HG03571 (cell line): ENCODE measurements around the gene SLC22A9.

Source experiments
- ATAC-seq: cut with Tn5 transposase; IDR thresholded peaks from one replicate; pipeline ENCODE4 v1.9.1; 2021; ENCODE audit not compliant: unreplicated experiment

The SLC22A9 gene

DNA sequence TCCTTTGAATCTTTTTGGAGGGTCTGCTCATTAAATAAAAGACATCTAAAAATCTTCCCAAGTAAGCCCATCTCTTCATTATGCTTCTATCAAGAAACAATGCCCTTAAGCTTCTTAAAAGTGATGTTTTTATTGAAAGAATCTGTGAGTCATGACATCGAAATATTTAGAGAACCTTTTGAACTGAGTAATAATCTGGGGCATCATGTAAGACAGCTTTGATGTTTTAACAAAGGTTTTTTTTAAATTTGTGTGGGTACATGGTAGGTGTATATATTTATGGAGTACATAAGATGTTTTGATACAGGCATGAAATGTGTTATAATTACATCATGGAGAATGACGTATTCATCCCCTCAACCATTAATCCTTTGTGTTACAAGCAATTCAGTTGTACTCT is 74.6 kb downstream of the SLC22A9 start:
- ATAC-seq = no peak

DNA sequence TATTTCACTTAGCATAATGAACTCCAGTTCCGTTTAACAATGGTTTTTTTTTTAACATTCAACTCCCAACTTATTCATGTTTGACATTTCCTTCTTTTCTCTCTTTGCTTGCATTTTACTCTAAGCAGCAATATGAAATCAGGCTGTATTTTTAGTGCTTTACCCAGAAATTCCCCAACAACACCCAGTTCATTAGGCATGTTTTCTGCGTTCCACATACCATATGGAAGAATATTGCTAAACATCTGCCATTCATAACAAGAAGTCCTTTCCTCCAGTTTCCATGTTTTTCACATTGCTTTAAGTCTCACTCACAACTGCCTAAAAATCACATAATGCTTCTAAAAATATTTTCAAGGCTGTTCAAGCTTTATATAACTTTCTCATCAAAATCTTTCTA is 75.5 kb downstream of the SLC22A9 start:
- no peak for ATAC-seq

DNA sequence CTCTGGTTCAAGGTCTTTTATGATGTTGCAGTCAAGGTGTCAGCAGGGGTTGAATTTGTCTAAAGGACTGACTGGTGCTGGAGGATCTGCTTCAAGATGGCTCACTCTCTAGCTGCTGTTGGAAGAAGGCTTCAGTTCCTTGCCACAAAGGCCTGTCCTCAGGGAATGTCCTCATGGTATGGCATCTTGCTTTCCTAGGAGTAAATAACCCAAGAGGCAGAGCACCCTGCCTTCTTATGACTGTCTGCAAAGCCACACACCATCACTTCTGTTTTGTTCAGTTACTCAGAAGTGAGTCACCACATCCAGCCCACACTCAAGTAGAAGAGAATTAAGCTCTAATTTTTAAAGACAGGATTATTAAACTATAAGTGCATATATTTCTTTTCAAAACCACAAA is 76.1 kb downstream of the SLC22A9 start:
- ATAC-seq = no peak

DNA sequence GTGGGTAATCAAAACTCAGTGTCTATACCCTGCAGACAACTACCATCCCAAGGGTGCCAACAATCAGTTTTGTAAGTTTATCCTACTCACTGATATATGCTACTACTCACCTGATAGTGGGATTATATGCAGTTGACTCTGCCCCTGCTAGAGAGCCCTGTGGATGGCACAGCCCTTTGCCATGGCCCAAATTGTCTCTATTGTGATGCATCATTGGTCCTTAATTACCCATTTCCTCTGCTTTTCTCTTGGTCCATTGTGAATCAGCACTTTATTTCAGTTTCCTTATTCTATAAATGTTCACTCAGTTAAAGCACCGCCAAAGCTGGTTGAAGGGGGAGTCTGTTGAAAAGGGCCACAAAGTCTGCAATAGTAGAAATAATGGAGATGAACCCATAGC is 79.1 kb downstream of the SLC22A9 start:
- no peak for ATAC-seq

DNA sequence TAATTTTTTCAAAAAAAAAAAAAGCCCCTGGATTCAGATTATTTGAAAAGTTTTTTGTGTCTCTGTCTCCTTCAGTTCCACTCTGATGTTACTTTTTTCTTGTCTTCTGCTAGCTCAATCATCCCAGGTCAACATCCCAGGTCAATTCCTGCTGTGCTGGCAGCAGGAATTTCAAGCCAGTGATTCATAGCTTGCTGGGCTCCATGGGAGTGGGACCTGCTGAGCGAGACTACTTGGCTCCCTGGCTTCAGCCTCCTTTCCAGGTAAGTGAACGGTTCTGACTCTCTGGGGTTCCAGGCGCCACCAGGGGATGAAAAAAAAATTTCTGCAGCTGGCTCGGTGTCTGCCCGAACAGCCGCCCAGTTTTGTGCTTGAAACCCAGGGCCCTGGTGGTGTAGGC is 90.0 kb downstream of the SLC22A9 start:
- no peak for ATAC-seq
